ENCODE data around the gene TGOLN2.

GRCh38 chr2:85272357-85272756 is 55.4 kb downstream of the TGOLN2 start:
- TF ChIP-seq POLR2A (IDR thresholded peaks at IDR 0.05) (no peak), CTCF (IDR thresholded peaks at IDR 0.05) (no peak), POLR2AphosphoS5 (IDR thresholded peaks at IDR 0.05) (no peak)
